HUES64 (cell line): ENCODE results near the gene TRPV4.

Experiments
- H3K27ac ChIP-seq: 2 replicates; pipeline ENCODE4 v1.7.0; 2013; ENCODE audit warnings: low read depth, low read length, inconsistent platforms
- H3K27me3 ChIP-seq: 2 replicates; pipeline ENCODE4 v1.6.1; 2013; ENCODE audit warnings: mild to moderate bottlenecking, low read length; ENCODE audit not compliant: insufficient read depth
- H3K36me3 ChIP-seq: 2 replicates; pipeline ENCODE4 v1.6.1; 2013; ENCODE audit warnings: mild to moderate bottlenecking, low read length; ENCODE audit not compliant: insufficient read depth
- H3K4me1 ChIP-seq: 2 replicates; pipeline ENCODE4 v1.6.1; 2013; ENCODE audit warnings: mild to moderate bottlenecking, low read length, moderate library complexity; ENCODE audit not compliant: insufficient read depth
- H3K4me3 ChIP-seq: 2 replicates; pipeline ENCODE4 v1.5.1; 2013; ENCODE audit warnings: mild to moderate bottlenecking, low read length, moderate library complexity
- H3K9ac ChIP-seq: 2 replicates; pipeline ENCODE4 v1.6.1; 2013; ENCODE audit warnings: mild to moderate bottlenecking, low read depth, low read length
- H3K9me3 ChIP-seq: 2 replicates; pipeline ENCODE4 v1.6.1; 2013; ENCODE audit warnings: low read depth, low read length; ENCODE audit not compliant: insufficient read depth
- WGBS: fragments of 150-250, 120-280 bp; methylation state at CpG from one replicate; pipeline ENCODE4 v1.1.7; 2013; ENCODE audit warnings: missing lambda C conversion rate; 5-methylcytosine and 5-hydroxymethylcytosine counted together

The TRPV4 gene

DNA sequence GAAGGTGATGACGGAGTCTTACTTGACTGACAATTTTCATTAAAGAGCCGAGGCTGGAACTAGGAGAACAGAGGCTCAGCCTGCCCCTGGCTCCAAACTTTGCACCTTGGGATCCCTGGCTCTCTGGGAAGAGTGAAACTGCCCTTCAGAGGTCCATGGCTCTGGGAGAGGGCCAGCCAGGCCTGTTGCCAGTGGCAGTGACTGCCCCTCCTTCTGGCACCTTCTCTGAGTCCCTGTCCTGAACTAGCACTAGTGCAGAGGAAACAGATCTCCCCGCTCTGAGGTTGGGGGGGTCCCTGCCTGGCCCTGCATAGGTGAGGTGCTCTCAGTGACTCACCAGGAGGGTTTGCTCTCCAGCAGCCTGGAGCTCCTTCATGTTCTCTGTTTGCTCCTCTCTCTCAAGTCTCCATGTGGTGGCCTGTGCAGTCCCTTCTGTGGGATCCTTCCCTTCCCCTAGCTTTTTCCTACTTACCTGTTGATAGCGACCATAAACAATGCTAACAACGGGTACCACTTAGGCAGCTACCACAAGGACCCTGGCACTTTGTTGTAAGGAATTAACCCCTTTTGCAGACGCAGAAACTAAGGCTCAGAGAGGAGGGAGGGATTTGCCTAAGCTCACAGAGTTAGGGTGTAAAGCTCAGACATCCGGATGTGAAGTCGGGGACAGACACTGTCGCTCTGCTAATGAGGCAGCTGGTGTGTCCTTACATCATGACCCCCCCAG lies 97.2 kb downstream of the TRPV4 start:
- H3K9ac ChIP-seq, result no peak overlapping the region
- H3K27ac ChIP-seq, result no peak overlapping the region
- no peak overlapping the region for H3K4me3 ChIP-seq
- no peaks in the 10 kb centered on the region for H3K36me3 ChIP-seq
- H3K4me1 ChIP-seq, result peaks cover 20% of the 10 kb centered on the region
- 68% methylated on average over 9 of the region's 9 CpGs for WGBS
- H3K27me3 ChIP-seq, result no peaks in the 10 kb centered on the region
- no peaks in the 10 kb centered on the region for H3K9me3 ChIP-seq

DNA sequence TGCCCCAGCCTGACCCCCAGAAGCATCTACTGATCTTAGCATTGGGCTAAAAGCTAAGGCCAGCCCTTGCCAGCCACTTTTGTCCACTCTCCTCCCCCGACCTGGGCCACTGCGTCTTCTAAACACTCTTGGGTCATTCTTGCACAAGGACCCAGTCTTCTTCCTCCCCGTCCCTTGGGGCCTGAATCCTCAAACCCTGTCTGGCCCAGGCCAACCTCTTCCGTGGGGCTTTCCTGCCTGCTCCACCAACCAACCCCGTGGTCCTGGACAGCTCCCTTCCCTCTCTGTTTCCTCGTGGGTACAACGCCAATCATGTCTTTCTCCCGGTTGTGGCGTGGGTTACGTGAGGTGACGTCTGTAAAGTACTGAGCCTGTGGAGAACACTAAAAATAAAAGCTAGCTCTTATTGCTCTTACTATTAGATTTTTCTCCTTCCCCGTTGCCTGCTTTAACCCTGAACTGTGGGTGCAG lies 98.1 kb downstream of the TRPV4 start:
- Histone ChIP-seq H3K9me3 (no peaks in the 10 kb centered on the region), H3K4me1 (peaks cover 20% of the 10 kb centered on the region), H3K27ac (no peak overlapping the region), H3K4me3 (no peak overlapping the region), H3K27me3 (no peaks in the 10 kb centered on the region), H3K36me3 (no peaks in the 10 kb centered on the region), H3K9ac (no peak overlapping the region)
- 73% methylated on average over 11 of the region's 12 CpGs for WGBS

DNA sequence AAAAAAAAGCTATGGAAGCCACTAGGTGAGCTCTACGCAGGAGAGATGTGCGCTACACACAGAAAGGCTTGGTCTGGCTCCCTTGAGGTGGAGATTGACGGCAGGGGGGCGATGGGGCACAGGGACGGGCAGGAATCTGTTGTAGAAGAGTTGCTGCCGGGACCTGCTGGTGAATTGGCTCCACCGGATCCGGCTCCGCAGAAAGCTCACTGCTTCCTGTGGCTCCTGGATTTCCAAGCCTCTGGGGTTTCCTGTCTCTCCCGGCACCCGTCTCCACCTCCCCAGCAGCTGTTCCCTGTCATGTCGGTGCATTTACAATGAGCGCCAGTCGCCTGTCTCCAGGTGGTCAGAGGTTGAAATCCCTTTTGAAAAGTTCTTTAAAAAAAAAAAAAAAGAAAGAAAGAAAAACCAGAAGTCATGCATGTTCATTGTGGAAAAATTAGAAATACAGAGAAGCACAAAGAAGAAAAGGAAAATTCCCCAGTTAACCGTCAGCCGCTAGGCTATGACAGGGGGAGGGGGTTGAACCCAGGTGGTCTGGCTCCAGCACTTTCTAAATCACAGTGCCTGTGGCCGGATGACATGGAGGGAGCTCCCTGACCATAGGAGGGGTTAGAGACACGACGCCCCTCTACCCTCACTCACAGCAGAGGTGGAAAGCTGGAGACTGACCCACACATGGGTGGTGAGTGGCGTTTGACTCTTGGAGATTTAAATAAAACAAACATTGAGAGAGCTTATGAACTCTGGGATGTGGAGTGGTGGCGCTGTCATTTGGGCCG lies 98.8 kb downstream of the TRPV4 start:
- H3K27me3 ChIP-seq, result no peaks in the 10 kb centered on the region
- no peak overlapping the region for H3K9ac ChIP-seq
- no peak overlapping the region for H3K27ac ChIP-seq
- peak overlapping the region; percentile 16 for H3K4me3 ChIP-seq
- 16% methylated on average over 21 of the region's 22 CpGs for WGBS
- no peaks in the 10 kb centered on the region for H3K36me3 ChIP-seq
- peaks cover 20% of the 10 kb centered on the region for H3K4me1 ChIP-seq
- no peaks in the 10 kb centered on the region for H3K9me3 ChIP-seq
